SK-N-SH treated with all-trans-retinoic acid at 6 μM for 48 hours (cell line): ENCODE data around the gene ADAM8.

ENCODE experiments used
- ARNTL ChIP-seq: fragments of 450-650 bp; formaldehyde crosslinking; IDR thresholded peaks from 2 replicates; pipeline ENCODE4 v1.5.0; 2020; ENCODE audit warnings: low read depth, mild to moderate bottlenecking, moderate library complexity, borderline replicate concordance
- CSDC2 ChIP-seq: fragments of 250-450 bp; sonication (Bioruptor Pico); IDR thresholded peaks from 2 replicates; pipeline ENCODE4 v1.5.0; 2020; ENCODE audit warnings: mild to moderate bottlenecking, moderate library complexity
- OSR1 ChIP-seq: fragments of 250-450 bp; sonication (Bioruptor Pico); IDR thresholded peaks from 2 replicates; pipeline ENCODE4 v1.8.0; 2022; ENCODE audit warnings: moderate library complexity, mild to moderate bottlenecking, inconsistent platforms
- PPARA ChIP-seq: fragments of 250-450 bp; sonication (Bioruptor Pico); IDR thresholded peaks from 2 replicates; pipeline ENCODE4 v1.5.0; 2020; ENCODE audit warnings: mild to moderate bottlenecking, borderline replicate concordance
- RARB ChIP-seq: fragments of 250-450 bp; sonication (Bioruptor Pico); IDR thresholded peaks from 2 replicates; pipeline ENCODE4 v1.8.0; 2021; ENCODE audit warnings: mild to moderate bottlenecking, moderate library complexity
- SNAI2 ChIP-seq: fragments of 250-450 bp; sonication (Bioruptor Pico); IDR thresholded peaks from 2 replicates; pipeline ENCODE4 v1.5.0; 2020; ENCODE audit warnings: mild to moderate bottlenecking, moderate library complexity
- TCF4 ChIP-seq: fragments of 250-450 bp; sonication (Bioruptor Pico); IDR thresholded peaks from 2 replicates; pipeline ENCODE4 v1.8.0; 2021; ENCODE audit warnings: mild to moderate bottlenecking, moderate library complexity, borderline replicate concordance
- ZFP30 ChIP-seq: fragments of 450-650 bp; formaldehyde crosslinking; IDR thresholded peaks from 2 replicates; pipeline ENCODE4 v1.5.0; 2022; ENCODE audit warnings: mild to moderate bottlenecking, moderate library complexity
- ZNF565 ChIP-seq: fragments of 450-650 bp; formaldehyde crosslinking; conservative IDR thresholded peaks from 2 replicates; pipeline ENCODE4 v1.5.0; 2020; ENCODE audit warnings: low read depth, mild to moderate bottlenecking, moderate library complexity
- TF ChIP-seq, protein P1 (sequence below): fragments of 250-450 bp; sonication (Bioruptor Pico); IDR thresholded peaks from 2 replicates; pipeline ENCODE4 v1.8.0; 2020; ENCODE audit warnings: mild to moderate bottlenecking, moderate library complexity, borderline replicate concordance
- TF ChIP-seq, protein P2 (sequence below): fragments of 250-450 bp; sonication (Bioruptor Pico); IDR thresholded peaks from 2 replicates; pipeline ENCODE4 v1.5.1; 2020; ENCODE audit warnings: low read depth, mild to moderate bottlenecking, moderate library complexity

DNA sequence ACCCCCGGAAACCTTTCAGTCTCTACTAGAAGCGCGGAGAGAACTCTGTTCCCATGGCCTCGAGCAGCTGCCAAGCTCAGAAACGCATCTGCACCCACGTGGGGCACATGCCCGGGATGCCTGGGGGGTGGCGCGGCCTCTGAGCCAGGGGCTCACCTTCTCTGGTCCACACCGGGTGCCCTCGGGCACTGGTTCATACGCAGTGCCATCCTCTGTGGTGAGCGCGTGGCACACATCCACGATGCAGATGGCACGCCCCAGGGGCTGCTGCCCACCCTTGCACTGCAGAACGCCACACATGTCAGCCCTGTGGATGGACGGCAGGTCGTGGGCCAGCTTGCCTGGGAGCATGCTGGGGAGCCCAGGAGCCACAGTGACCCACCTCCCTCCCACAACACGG lies 6.5 kb downstream of the ADAM8 start:
- TF ChIP-seq, protein P1, sequence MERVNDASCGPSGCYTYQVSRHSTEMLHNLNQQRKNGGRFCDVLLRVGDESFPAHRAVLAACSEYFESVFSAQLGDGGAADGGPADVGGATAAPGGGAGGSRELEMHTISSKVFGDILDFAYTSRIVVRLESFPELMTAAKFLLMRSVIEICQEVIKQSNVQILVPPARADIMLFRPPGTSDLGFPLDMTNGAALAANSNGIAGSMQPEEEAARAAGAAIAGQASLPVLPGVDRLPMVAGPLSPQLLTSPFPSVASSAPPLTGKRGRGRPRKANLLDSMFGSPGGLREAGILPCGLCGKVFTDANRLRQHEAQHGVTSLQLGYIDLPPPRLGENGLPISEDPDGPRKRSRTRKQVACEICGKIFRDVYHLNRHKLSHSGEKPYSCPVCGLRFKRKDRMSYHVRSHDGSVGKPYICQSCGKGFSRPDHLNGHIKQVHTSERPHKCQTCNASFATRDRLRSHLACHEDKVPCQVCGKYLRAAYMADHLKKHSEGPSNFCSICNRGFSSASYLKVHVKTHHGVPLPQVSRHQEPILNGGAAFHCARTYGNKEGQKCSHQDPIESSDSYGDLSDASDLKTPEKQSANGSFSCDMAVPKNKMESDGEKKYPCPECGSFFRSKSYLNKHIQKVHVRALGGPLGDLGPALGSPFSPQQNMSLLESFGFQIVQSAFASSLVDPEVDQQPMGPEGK (CRISPR knock-in tag): no peak
- TF ChIP-seq, protein P2, sequence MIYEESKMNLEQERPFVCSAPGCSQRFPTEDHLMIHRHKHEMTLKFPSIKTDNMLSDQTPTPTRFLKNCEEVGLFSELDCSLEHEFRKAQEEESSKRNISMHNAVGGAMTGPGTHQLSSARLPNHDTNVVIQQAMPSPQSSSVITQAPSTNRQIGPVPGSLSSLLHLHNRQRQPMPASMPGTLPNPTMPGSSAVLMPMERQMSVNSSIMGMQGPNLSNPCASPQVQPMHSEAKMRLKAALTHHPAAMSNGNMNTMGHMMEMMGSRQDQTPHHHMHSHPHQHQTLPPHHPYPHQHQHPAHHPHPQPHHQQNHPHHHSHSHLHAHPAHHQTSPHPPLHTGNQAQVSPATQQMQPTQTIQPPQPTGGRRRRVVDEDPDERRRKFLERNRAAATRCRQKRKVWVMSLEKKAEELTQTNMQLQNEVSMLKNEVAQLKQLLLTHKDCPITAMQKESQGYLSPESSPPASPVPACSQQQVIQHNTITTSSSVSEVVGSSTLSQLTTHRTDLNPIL (CRISPR knock-in tag): no peak
- TF ChIP-seq SNAI2 (CRISPR knock-in tag) (no peak), ARNTL (CRISPR knock-in tag) (no peak), CSDC2 (no peak), ZNF565 (CRISPR knock-in tag) (no peak), RARB (CRISPR knock-in tag) (no peak), ZFP30 (no peak), TCF4 (CRISPR knock-in tag) (no peak), PPARA (CRISPR knock-in tag) (no peak), OSR1 (CRISPR knock-in tag) (no peak)
